ENCODE results near the gene TMX3.

Gene TMX3

GRCh38 chr18:68693091-68693815 lies 21.7 kb downstream of the TMX3 start:
- WGBS (ENCODE audit: extremely low coverage, insufficient coverage, low lambda C conversion rate) = no CpG with 5 or more reads among the region's 26 CpGs
- H3K56ac ChIP-seq (ENCODE audit: low read length) = no peak overlapping the region
- H3K4ac ChIP-seq (ENCODE audit: low read depth, low read length) = no peak overlapping the region
- H3K9ac ChIP-seq (ENCODE audit: low read length) = no peak overlapping the region
- no peak overlapping the region for H2BK15ac ChIP-seq (replicated peaks; ENCODE audit: low read depth)
- no peak overlapping the region for H3K4me2 ChIP-seq (ENCODE audit: low read length)
- H4K5ac ChIP-seq (ENCODE audit: low read length) = no peak overlapping the region
- H2AK5ac ChIP-seq (ENCODE audit: low read length) = no peak overlapping the region
- H3K18ac ChIP-seq (ENCODE audit: low read length) = no peak overlapping the region
- no peak overlapping the region for H4K8ac ChIP-seq (ENCODE audit: low read depth, low read length)
- no peaks in the 10 kb centered on the region for H3K4me1 ChIP-seq (ENCODE audit: control insufficient read depth, low read depth, low read length)
- no peak overlapping the region for H3K23ac ChIP-seq (ENCODE audit: low read length)
- DNase-seq = no peak
- no peak overlapping the region for H3K4me3 ChIP-seq (ENCODE audit: low read length)
- H3K27ac ChIP-seq (ENCODE audit: low read depth, low read length) = no peak overlapping the region
- peaks cover 7% of the 10 kb centered on the region for H3K36me3 ChIP-seq (ENCODE audit: control insufficient read depth, insufficient read depth, low read length)
- peaks cover 2% of the 10 kb centered on the region for H3K79me1 ChIP-seq (ENCODE audit: low read length)
- H3K79me2 ChIP-seq (ENCODE audit: control insufficient read depth, insufficient read depth, low read length) = no peaks in the 10 kb centered on the region
- H2BK120ac ChIP-seq (ENCODE audit: low read depth, low read length) = no peak overlapping the region
- no peak overlapping the region for H2BK5ac ChIP-seq (ENCODE audit: low read length)
- no peaks in the 10 kb centered on the region for H3K27me3 ChIP-seq (ENCODE audit: insufficient read depth, low read length, poor library complexity)

DNA sequence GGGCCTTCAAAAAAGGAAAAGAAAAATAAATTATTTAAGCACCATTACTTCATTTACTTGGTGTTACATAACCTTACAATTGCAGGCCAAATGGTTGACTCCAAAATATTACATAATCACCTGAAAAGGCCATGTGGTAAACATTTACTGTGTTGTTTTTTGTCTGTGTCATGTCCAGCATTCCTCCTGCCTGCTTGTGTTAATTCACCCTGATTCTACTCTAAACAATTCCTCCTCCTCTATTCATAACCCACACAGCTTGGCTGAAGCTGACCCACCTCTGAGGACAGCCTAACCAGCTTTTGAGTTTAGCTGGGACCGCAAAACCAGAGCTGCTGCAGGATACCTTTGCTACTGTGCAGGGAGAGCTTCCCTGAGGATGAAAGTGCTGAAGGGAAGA lies 35.4 kb downstream of the TMX3 start:
- Histone ChIP-seq H3K27me3 (ENCODE audit: insufficient read depth, low read length, poor library complexity) (no peaks in the 10 kb centered on the region), H3K4ac (ENCODE audit: low read depth, low read length) (no peak overlapping the region), H3K18ac (ENCODE audit: low read length) (no peak overlapping the region), H3K9ac (ENCODE audit: low read length) (no peak overlapping the region), H2BK15ac (replicated peaks; ENCODE audit: low read depth) (no peak overlapping the region), H3K27ac (ENCODE audit: low read depth, low read length) (no peak overlapping the region), H2AK5ac (ENCODE audit: low read length) (no peak overlapping the region), H2BK120ac (ENCODE audit: low read depth, low read length) (no peak overlapping the region), H4K5ac (ENCODE audit: low read length) (no peak overlapping the region), H3K36me3 (ENCODE audit: control insufficient read depth, insufficient read depth, low read length) (peaks cover 2% of the 10 kb centered on the region), H4K8ac (ENCODE audit: low read depth, low read length) (no peak overlapping the region), H3K4me1 (ENCODE audit: control insufficient read depth, low read depth, low read length) (no peaks in the 10 kb centered on the region), H3K23ac (ENCODE audit: low read length) (no peak overlapping the region), H3K79me2 (ENCODE audit: control insufficient read depth, insufficient read depth, low read length) (no peaks in the 10 kb centered on the region), H3K4me2 (ENCODE audit: low read length) (no peak overlapping the region), H3K79me1 (ENCODE audit: low read length) (no peaks in the 10 kb centered on the region), H2BK5ac (ENCODE audit: low read length) (no peak overlapping the region), H3K4me3 (ENCODE audit: low read length) (no peak overlapping the region), H3K56ac (ENCODE audit: low read length) (no peak overlapping the region)
- no CpG with 5 or more reads among the region's 1 CpG for WGBS (ENCODE audit: extremely low coverage, insufficient coverage, low lambda C conversion rate)
- DNase-seq = no peak

DNA sequence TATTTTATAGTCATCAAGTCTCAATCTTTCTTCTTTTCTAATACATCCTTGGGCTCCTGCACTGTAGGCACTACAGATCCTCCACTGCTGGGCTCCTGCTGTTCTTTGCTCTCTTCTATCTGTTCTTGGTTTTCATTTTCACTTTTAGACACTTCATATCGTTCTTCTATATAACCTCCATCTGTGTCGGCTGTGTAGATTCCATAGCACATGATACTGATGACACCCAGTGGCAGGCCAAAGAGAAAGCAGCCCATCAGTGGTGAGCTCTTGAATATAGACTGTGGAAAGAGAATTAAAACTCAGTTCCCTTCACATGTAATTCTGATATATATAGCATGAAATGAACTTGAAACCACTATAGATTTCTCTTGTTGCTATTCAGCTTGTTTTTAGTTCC lies 38.0 kb downstream of the TMX3 start:
- H3K36me3 ChIP-seq (ENCODE audit: control insufficient read depth, insufficient read depth, low read length) = peaks cover 2% of the 10 kb centered on the region
- H4K8ac ChIP-seq (ENCODE audit: low read depth, low read length) = no peak overlapping the region

GRCh38 chr18:68667121-68667520 lies 47.8 kb downstream of the TMX3 start:
- no peak overlapping the region for H3K4me2 ChIP-seq (ENCODE audit: low read length)
- no peaks in the 10 kb centered on the region for H3K36me3 ChIP-seq (ENCODE audit: control insufficient read depth, insufficient read depth, low read length)
- H3K23ac ChIP-seq (ENCODE audit: low read length) = no peak overlapping the region
- no peak overlapping the region for H2BK5ac ChIP-seq (ENCODE audit: low read length)
- no peaks in the 10 kb centered on the region for H3K79me2 ChIP-seq (ENCODE audit: control insufficient read depth, insufficient read depth, low read length)
- H4K5ac ChIP-seq (ENCODE audit: low read length) = no peak overlapping the region
- no peak overlapping the region for H2BK120ac ChIP-seq (ENCODE audit: low read depth, low read length)
- no peak overlapping the region for H4K8ac ChIP-seq (ENCODE audit: low read depth, low read length)
- H3K79me1 ChIP-seq (ENCODE audit: low read length) = no peaks in the 10 kb centered on the region
- no peak overlapping the region for H2AK5ac ChIP-seq (ENCODE audit: low read length)
- H3K9ac ChIP-seq (ENCODE audit: low read length) = no peak overlapping the region
- no peak overlapping the region for H3K4ac ChIP-seq (ENCODE audit: low read depth, low read length)
- H3K27ac ChIP-seq (ENCODE audit: low read depth, low read length) = no peak overlapping the region
- no peak overlapping the region for H3K18ac ChIP-seq (ENCODE audit: low read length)
- H2BK15ac ChIP-seq (replicated peaks; ENCODE audit: low read depth) = no peak overlapping the region
- WGBS (ENCODE audit: extremely low coverage, insufficient coverage, low lambda C conversion rate) = 100% methylated on average over 2 of the region's 5 CpGs
- DNase-seq = no peak
- H3K4me1 ChIP-seq (ENCODE audit: control insufficient read depth, low read depth, low read length) = no peaks in the 10 kb centered on the region
- H3K4me3 ChIP-seq (ENCODE audit: low read length) = no peak overlapping the region
- H3K56ac ChIP-seq (ENCODE audit: low read length) = no peak overlapping the region
- H3K27me3 ChIP-seq (ENCODE audit: insufficient read depth, low read length, poor library complexity) = no peaks in the 10 kb centered on the region

More for the DNA sequence above, 38.0 kb downstream of the TMX3 start:
- Histone ChIP-seq H3K4ac (ENCODE audit: low read depth, low read length) (no peak overlapping the region), H3K4me2 (ENCODE audit: low read length) (no peak overlapping the region), H3K27ac (ENCODE audit: low read depth, low read length) (no peak overlapping the region), H3K79me1 (ENCODE audit: low read length) (no peaks in the 10 kb centered on the region), H4K5ac (ENCODE audit: low read length) (no peak overlapping the region), H2AK5ac (ENCODE audit: low read length) (no peak overlapping the region), H3K9ac (ENCODE audit: low read length) (no peak overlapping the region), H3K23ac (ENCODE audit: low read length) (no peak overlapping the region), H3K27me3 (ENCODE audit: insufficient read depth, low read length, poor library complexity) (no peaks in the 10 kb centered on the region), H3K56ac (ENCODE audit: low read length) (no peak overlapping the region), H2BK5ac (ENCODE audit: low read length) (no peak overlapping the region), H2BK120ac (ENCODE audit: low read depth, low read length) (no peak overlapping the region), H3K4me1 (ENCODE audit: control insufficient read depth, low read depth, low read length) (no peaks in the 10 kb centered on the region), H3K79me2 (ENCODE audit: control insufficient read depth, insufficient read depth, low read length) (no peaks in the 10 kb centered on the region), H3K18ac (ENCODE audit: low read length) (no peak overlapping the region), H2BK15ac (replicated peaks; ENCODE audit: low read depth) (no peak overlapping the region), H3K4me3 (ENCODE audit: low read length) (no peak overlapping the region)
- no CpG with 5 or more reads among the region's 2 CpGs for WGBS (ENCODE audit: extremely low coverage, insufficient coverage, low lambda C conversion rate)
- no peak for DNase-seq

DNA sequence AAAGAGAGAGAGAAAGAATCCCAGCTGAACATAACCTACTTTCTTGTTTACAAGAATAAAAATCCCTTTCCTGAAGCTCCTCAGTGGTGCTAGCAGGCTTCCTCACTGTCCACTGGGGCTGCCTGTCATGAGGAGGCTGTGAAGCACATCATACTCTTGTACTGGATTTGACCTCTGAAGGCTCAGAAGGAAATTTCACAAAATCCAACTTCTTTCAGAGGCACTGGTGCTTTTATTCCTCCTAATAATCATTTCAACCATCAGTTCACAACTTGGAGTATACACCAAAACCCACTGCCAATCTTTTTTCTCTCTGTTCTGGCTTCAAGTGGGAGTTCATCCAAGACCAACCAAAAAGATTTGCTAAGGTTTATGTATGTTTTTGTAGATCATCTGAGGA lies 48.5 kb downstream of the TMX3 start:
- Histone ChIP-seq H4K8ac (ENCODE audit: low read depth, low read length) (no peak overlapping the region), H4K5ac (ENCODE audit: low read length) (no peak overlapping the region), H3K18ac (ENCODE audit: low read length) (no peak overlapping the region), H3K4me1 (ENCODE audit: control insufficient read depth, low read depth, low read length) (no peaks in the 10 kb centered on the region), H3K23ac (ENCODE audit: low read length) (no peak overlapping the region), H3K4me2 (ENCODE audit: low read length) (no peak overlapping the region), H3K56ac (ENCODE audit: low read length) (no peak overlapping the region), H2BK120ac (ENCODE audit: low read depth, low read length) (no peak overlapping the region), H3K36me3 (ENCODE audit: control insufficient read depth, insufficient read depth, low read length) (no peaks in the 10 kb centered on the region), H3K79me1 (ENCODE audit: low read length) (no peaks in the 10 kb centered on the region), H3K9ac (ENCODE audit: low read length) (no peak overlapping the region), H2BK5ac (ENCODE audit: low read length) (no peak overlapping the region), H2AK5ac (ENCODE audit: low read length) (no peak overlapping the region), H3K4ac (ENCODE audit: low read depth, low read length) (no peak overlapping the region), H3K4me3 (ENCODE audit: low read length) (no peak overlapping the region), H3K27ac (ENCODE audit: low read depth, low read length) (no peak overlapping the region), H3K27me3 (ENCODE audit: insufficient read depth, low read length, poor library complexity) (no peaks in the 10 kb centered on the region), H3K79me2 (ENCODE audit: control insufficient read depth, insufficient read depth, low read length) (no peaks in the 10 kb centered on the region), H2BK15ac (replicated peaks; ENCODE audit: low read depth) (no peak overlapping the region)
- DNase-seq = no peak

GRCh38 chr18:68665628-68666027 lies 49.3 kb downstream of the TMX3 start:
- Histone ChIP-seq H2BK120ac (ENCODE audit: low read depth, low read length) (no peak overlapping the region), H2BK15ac (replicated peaks; ENCODE audit: low read depth) (no peak overlapping the region), H3K4me2 (ENCODE audit: low read length) (no peak overlapping the region), H4K5ac (ENCODE audit: low read length) (no peak overlapping the region), H3K79me1 (ENCODE audit: low read length) (no peaks in the 10 kb centered on the region), H2AK5ac (ENCODE audit: low read length) (no peak overlapping the region), H3K4me3 (ENCODE audit: low read length) (no peak overlapping the region), H3K18ac (ENCODE audit: low read length) (no peak overlapping the region), H3K4me1 (ENCODE audit: control insufficient read depth, low read depth, low read length) (no peaks in the 10 kb centered on the region), H4K8ac (ENCODE audit: low read depth, low read length) (no peak overlapping the region), H3K36me3 (ENCODE audit: control insufficient read depth, insufficient read depth, low read length) (no peaks in the 10 kb centered on the region), H2BK5ac (ENCODE audit: low read length) (no peak overlapping the region), H3K27me3 (ENCODE audit: insufficient read depth, low read length, poor library complexity) (no peaks in the 10 kb centered on the region), H3K56ac (ENCODE audit: low read length) (no peak overlapping the region), H3K4ac (ENCODE audit: low read depth, low read length) (no peak overlapping the region), H3K9ac (ENCODE audit: low read length) (no peak overlapping the region), H3K27ac (ENCODE audit: low read depth, low read length) (no peak overlapping the region), H3K23ac (ENCODE audit: low read length) (no peak overlapping the region), H3K79me2 (ENCODE audit: control insufficient read depth, insufficient read depth, low read length) (no peaks in the 10 kb centered on the region)
- WGBS (ENCODE audit: extremely low coverage, insufficient coverage, low lambda C conversion rate) = no CpG with 5 or more reads among the region's 1 CpG
- no peak for DNase-seq
